Activated CD4-positive, CD25-positive, alpha-beta regulatory T cell (primary cell): ENCODE measurements around the gene PTPN11.
"Not testable (repeated sequence)": the region's sequence is repeated elsewhere in the genome, so short reads cannot be mapped to it uniquely, and the experiment has no call there.

Source experiments
- DNase-seq, 4 experiments: peaks; one replicate each; lab custom pipeline; 2025; lab: John Stamatoyannopoulos, UW

Gene PTPN11

DNA sequence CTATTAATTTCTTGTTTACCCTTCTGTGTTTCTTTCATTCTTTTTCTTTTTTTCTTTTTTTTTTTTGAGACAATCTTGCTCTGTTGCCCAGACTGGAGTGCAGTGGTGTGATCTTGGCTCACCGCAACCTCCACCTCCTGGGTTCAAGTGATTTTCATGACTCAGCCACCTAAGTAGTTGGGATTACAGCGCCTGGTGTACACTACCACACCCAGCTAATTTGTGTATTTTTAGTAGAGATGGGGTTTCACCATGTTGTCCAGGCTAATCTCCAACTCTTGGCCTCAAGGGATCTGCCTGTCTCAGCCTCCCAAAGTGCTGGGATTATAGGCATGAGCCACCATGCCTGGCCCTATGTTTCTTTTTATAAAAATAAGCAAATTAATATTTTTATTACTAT is 29.4 kb downstream of the PTPN11 start:
- not testable (repeated sequence) for DNase-seq

GRCh38 chr12:112450725-112451124 is 32.0 kb downstream of the PTPN11 start:
- DNase-seq, result no peak

- no peak for DNase-seq
Observed at GRCh38 chr12:112456029-112456428, 37.3 kb downstream of the PTPN11 start.

- not testable (repeated sequence) for DNase-seq
Observed at GRCh38 chr12:112457142-112457541, 38.4 kb downstream of the PTPN11 start.

GRCh38 chr12:112458330-112458729 is 39.6 kb downstream of the PTPN11 start:
- DNase-seq, result no peak

- no peak for DNase-seq
Observed at GRCh38 chr12:112458751-112459150, 40.0 kb downstream of the PTPN11 start.

DNA sequence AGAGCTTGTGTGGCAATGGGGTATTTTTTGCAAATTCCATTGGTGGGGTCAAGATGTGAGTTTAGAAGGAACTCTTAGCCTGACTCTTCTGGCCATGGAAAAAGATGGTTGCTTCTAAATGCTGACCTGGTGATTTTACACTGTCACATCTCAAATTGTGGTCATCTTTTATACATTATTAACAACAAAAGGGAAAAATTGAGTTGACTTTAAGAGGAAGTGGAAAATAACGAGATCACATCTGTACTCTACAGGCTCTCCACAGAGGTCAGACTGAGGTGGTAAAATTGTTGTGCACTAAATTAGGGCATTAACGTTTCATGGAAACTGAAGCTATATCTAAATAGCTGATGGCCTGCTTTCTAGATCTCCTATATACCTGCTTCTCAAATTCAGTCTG is 44.7 kb downstream of the PTPN11 start:
- no peak for DNase-seq

DNA sequence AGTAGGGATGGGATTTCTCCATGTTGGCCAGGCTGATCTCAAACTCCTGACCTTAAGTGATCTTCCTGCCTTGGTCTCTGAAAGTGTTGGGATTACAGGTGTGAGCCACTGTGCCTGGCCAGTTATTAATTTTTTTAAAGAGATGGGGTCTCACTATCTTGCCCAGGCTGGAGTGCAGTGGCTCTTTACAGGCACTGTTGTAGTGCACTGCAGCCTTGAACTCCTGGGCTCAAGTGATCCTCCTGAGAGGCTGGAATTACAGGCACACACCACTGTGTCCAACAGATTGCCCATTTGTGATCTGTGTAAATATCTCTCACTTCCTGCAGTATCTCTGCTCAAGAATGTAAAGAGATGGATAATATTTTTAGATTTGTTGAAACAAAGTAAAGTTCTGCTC is 45.9 kb downstream of the PTPN11 start:
- DNase-seq, result no peak

GRCh38 chr12:112466011-112466422 is 47.3 kb downstream of the PTPN11 start:
- no peak for DNase-seq

GRCh38 chr12:112466835-112467234 is 48.1 kb downstream of the PTPN11 start:
- no peak for DNase-seq

- DNase-seq, result no peak
Observed at GRCh38 chr12:112468046-112468445, 49.3 kb downstream of the PTPN11 start.

- DNase-seq, result no peak
Observed at GRCh38 chr12:112473056-112473455, 54.3 kb downstream of the PTPN11 start.

- DNase-seq, result no peak
Observed at GRCh38 chr12:112479413-112479812, 60.7 kb downstream of the PTPN11 start.

DNA sequence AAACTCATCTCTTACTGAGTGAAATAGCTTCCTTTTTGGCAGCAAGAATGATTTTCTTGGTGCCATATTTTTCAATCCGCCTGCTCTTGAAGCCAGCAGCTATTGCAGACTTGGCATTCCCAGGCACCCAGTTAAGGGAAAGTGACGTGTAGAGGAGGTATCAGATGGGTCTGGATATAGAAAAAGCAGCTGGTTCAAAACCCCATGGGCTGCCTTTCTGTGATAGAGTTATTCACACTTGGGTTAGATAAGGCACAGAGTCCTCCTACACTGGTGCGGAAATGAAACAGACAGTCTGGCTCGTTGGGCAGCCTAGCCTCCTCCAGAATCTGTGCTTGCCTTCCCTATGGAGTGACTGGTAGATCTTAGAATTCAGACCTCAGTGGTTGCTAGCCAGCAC is 62.2 kb downstream of the PTPN11 start:
- DNase-seq, result no peak

GRCh38 chr12:112482733-112483132 is 64.0 kb downstream of the PTPN11 start:
- no peak for DNase-seq

- DNase-seq, result no peak
Observed at GRCh38 chr12:112486361-112486760, 67.6 kb downstream of the PTPN11 start.

DNA sequence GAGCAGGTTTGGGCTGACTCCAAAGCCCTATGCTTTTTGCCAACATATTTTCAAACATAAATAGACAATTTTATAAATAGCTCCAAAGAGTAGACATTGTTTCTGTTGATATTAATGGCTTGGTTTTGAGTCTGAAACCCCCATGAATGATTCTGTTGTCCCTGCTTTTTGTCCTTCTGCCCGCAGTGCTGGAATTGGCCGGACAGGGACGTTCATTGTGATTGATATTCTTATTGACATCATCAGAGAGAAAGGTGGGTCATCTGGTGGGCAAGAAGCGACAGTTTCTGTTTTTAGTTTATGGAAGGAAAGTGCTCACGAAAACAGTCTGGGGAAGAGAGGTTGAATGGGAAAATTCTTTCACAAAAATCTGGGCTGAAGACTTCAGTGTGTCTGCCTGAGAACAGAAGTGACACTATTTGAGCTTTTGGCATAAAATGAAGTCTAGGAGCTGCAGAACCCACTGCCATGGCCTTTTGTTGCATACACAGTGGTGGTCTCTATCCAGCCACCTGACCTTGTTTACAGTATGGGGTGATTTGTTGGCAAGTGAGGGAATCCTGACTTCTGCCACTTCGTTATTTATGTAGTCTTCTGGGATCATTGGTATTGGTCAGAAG is 69.6 kb downstream of the PTPN11 start:
- no peak for DNase-seq

DNA sequence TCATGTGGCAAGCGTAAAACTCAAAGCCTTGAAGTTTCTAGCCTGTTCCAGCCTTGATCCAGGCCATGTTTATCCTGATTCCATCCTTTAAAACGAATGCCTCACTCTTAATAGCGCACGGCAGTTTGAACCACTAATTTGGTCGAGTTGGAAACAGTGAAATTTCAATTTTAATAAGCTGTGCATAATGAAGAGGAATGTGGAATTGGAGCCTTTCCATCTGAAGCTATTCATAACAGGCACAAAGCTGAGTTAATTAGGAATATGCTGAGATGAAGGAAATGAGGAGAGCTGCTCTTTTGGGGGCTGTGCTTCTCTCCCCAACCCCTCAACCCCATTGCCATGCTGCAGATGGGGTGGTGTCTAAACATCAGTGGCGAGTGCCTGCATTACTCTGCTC is 70.7 kb downstream of the PTPN11 start:
- DNase-seq, result no peak

GRCh38 chr12:112496496-112496895 is 77.7 kb downstream of the PTPN11 start:
- DNase-seq, result no peak

- no peak for DNase-seq
Observed at GRCh38 chr12:112498580-112498979, 79.8 kb downstream of the PTPN11 start.

DNA sequence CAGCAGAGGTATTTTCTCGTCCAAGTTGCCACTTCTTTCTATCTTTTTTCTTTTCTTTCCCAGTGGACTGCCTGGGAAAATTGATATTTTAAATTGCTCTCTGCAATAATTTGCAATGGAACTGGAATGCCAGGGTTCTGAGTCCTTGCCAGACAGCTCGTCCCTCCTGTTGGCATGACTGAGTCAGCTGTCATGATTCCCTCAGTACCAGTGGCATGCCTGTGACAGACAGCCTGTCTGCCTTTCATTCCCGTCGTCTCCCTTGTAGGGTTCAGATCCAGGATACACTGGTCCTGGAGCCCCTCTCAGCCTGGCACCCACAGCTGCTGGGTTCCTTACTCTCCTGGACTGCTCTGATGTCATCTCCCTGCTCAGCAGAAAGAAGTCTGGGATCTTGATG is 84.8 kb downstream of the PTPN11 start:
- DNase-seq, result no peak

DNA sequence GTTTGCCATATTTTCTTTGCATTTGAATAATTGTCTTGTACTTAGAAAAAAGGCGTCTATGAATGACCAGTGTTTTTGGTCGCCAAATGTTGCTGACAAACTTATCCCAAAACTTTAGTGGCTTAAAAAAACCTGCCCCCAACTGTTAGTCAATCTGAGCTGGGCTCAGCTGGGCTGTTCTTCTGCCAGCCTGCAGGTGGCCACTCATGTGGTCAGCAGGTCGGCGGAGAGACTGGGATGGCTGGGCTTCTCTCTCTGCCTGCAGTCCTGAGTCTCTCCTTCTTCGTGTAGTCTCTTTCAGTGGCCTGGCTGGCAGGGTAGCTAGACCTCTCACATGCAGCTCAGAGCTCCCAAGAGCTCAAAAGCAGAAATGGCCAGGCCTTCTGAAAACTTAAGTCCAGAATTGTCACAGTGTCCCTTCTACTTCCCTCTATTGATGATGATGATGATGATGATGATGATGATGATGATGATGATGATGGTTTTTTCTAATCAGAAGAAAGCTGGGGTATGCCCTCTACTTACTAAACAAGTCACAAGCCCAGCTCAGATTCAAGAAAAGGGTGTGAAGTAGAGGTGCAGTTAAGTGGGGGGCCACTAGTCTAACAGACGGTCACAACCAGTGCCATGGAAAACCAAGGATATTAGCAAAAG is 87.9 kb downstream of the PTPN11 start:
- no peak for DNase-seq

DNA sequence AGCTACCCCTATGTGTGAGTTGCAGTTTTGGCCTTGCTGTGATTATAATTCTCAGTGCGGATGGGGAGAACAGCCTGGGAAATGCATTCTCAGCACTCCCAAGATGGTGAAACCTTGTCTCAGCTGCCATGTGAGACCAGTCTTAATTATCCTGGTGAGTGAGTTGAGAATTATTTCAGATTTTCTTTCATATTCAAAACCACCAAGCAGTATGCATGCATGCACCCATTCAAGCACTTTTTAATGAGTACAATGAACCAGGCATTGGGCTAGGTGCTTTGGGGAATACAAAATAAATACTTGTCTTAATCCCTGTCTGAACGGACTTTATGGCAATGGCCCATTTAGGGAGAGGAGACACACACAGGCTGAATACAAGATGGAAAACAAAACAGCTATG is 94.7 kb downstream of the PTPN11 start:
- DNase-seq, result no peak

DNA sequence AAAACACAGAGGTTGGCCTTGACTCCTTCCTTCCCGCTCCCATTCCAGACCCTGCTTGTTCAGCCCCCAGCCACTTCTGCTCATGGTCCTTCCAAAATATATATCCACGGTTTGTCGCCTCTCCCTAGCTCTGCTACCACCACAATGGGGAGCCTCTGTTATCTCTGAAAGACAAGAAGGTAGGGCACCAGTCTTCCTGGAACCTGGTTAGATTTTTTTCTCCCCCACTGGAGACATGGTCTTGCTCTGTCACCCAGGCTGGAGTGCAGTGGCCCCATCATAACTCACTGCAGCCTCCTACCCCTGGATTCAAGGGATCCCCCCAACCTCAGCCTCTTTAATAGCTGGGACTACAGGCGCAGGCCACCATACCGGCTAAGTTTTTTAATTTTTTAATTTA is 95.7 kb downstream of the PTPN11 start:
- DNase-seq, result no peak
